ENCODE data around the gene MISP3. TPM values are rescaled to one million over a fixed set of nuclear protein-coding genes. Genes with fewer than 3 reads are reported as not detected.

Gene MISP3
- total and polyA plus RNA-seq, 9 of the 15 experiments (the other 6 are each of a cell fraction or from before 2014, with no cell fraction given): 0.25 to 5.6 (median 1.6) TPM

DNA sequence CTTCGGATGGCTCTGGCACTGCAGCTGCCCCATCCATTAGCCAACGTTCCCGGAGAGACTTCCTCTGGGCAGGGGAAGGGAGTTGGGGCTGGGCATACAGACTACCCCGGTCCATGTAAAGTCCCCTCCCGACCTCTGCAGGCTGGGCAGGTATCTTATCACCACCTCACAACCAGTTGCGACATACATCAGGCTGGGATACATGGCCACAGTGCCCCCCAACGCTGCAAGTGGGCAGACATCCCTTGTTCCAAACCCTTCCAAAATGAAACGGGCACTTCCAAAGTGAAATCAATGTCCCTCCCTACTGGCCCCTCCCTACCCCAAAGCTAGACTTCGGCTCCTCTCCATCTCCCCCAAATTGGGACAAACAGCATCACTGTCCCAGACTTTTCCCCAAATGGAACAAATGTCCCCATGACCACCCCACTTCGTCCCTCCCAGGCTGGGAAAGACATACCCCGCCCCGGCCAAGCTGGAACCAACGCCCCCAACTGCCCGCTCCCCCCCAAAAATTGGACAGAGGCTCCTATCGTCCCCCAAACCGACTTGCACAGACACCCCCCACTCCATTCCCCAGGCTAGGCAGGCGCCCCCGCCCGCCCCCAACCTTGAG is 15.7 kb upstream of the MISP3 start (continued):
- TF ChIP-seq TOE1 (IDR thresholded peaks at IDR 0.05; ENCODE audit: borderline replicate concordance) (no peak), TOE1 (CRISPR knock-in tag; IDR thresholded peaks at IDR 0.05; ENCODE audit: borderline replicate concordance, low read depth) (no peak), MTF1 (CRISPR knock-in tag; IDR thresholded peaks at IDR 0.05; ENCODE audit: borderline replicate concordance) (no peak), CEBPG (CRISPR knock-in tag; IDR thresholded peaks at IDR 0.05) (peak; percentile 76; the same call in 1 of the 2 replicates), CEBPG (tag; conservative IDR thresholded peaks at IDR 0.05 in 1 of 2, IDR thresholded peaks at IDR 0.05 in 1 of 2) (peak; percentile 19 to 63; a peak in 1 of 4 replicates)
- TF ChIP-seq, protein P1, sequence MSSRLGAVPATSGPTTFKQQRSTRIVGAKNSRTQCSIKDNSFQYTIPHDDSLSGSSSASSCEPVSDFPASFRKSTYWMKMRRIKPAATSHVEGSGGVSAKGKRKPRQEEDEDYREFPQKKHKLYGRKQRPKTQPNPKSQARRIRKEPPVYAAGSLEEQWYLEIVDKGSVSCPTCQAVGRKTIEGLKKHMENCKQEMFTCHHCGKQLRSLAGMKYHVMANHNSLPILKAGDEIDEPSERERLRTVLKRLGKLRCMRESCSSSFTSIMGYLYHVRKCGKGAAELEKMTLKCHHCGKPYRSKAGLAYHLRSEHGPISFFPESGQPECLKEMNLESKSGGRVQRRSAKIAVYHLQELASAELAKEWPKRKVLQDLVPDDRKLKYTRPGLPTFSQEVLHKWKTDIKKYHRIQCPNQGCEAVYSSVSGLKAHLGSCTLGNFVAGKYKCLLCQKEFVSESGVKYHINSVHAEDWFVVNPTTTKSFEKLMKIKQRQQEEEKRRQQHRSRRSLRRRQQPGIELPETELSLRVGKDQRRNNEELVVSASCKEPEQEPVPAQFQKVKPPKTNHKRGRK (tag; IDR thresholded peaks at IDR 0.05): no peak
